HCT116 (cell line): ENCODE measurements around the gene TRIM31. TPM values are rescaled to one million over a fixed set of nuclear protein-coding genes. Genes with fewer than 3 reads are reported as not detected.
A peak's percentile ranks its signal among the peaks of the same experiment; 100 is the strongest.

ENCODE experiments used
- ATAC-seq: fragments of 200-7000 bp; cut with Tn5 transposase; 2 replicates; pipeline ENCODE4 v1.9.1; 2020; ENCODE audit warnings: mild to moderate bottlenecking, moderate library complexity
- BruUV-seq: library from RNA; stranded (reverse); fragments of 400-500 nt; replicated peaks from 2 replicates; lab custom pipeline; 2021; lab: Mats Ljungman, UMichigan
- CTCF ChIA-PET: fragments of 300-600 bp; sonication (Branson Sonifier 250); formaldehyde crosslinking; loops from one replicate; lab custom pipeline; 2021; ENCODE audit warnings: antibody characterized with exemption; lab: Charles Lee
- POLR2A ChIA-PET: fragments of 300-600, 350-600 bp; sonication (Branson Sonifier 250); formaldehyde crosslinking; loops from one replicate; lab custom pipeline; 2021; ENCODE audit warnings: antibody characterized with exemption; lab: Charles Lee
- RAD21 ChIA-PET, 2 experiments: fragments of 300-600 bp; sonication (Branson Sonifier 250); formaldehyde crosslinking; loops; one replicate each; lab custom pipeline; 2023; ENCODE audit warnings: low total read pairs in 2 of 2; ENCODE audit not compliant: uncharacterized antibody in 2 of 2, unreplicated experiment in 2 of 2, low non-redundant PET in 1 of 2; lab: Charles Lee
- DNase-seq: peaks from one replicate; pipeline ENCODE4 v3.0.0-alpha.2; 2010; ENCODE audit warnings: low read depth, low spot score
- H2AFZ ChIP-seq: fragments of 200-600 bp; shearing (Covaris generic), sonication (generic); 2 replicates; pipeline ENCODE4 v1.6.1; 2017; ENCODE audit warnings: low read depth, mixed run types, mixed read lengths, antibody characterized with exemption, low read length; ENCODE audit not compliant: poor library complexity, severe bottlenecking
- H3K27ac ChIP-seq: 2 replicates; pipeline ENCODE4 v1.5.1; 2012; ENCODE audit warnings: low read depth, low read length
- H3K27me3 ChIP-seq: fragments of 200-600 bp; sonication (generic); 2 replicates; pipeline ENCODE4 v1.6.1; 2016; ENCODE audit warnings: mixed run types, low read length, mixed read lengths; ENCODE audit not compliant: insufficient read depth
- H3K36me3 ChIP-seq, 2 experiments: fragments of 200-500 bp in 1 of 2; fragments of 200-600 bp in 1 of 2; sonication (Bioruptor generic) in 1 of 2; sonication (generic) in 1 of 2; 2 replicates each; pipeline versions ENCODE4 v1.5.1 to v1.6.1; 2014 to 2016; ENCODE audit warnings: low read length in 2 of 2, inconsistent platforms in 1 of 2, mixed read lengths in 1 of 2, mixed run types in 1 of 2; ENCODE audit not compliant: insufficient read depth in 2 of 2, control insufficient read depth in 1 of 2
- H3K4me1 ChIP-seq, 2 experiments: fragments of 200-600 bp in 1 of 2; sonication (generic) in 1 of 2; 2 replicates each; pipeline versions ENCODE4 v1.5.1 to v1.6.1; 2012 to 2017; ENCODE audit warnings: low read length in 2 of 2, inconsistent platforms in 1 of 2, mild to moderate bottlenecking in 1 of 2, mixed read lengths in 1 of 2, mixed run types in 1 of 2, moderate library complexity in 1 of 2; ENCODE audit not compliant: insufficient read depth in 2 of 2, control insufficient read depth in 1 of 2
- H3K4me2 ChIP-seq: fragments of 200-600 bp; sonication (generic); 2 replicates; pipeline ENCODE4 v1.6.1; 2017; ENCODE audit warnings: mixed run types, low read length, mixed read lengths
- H3K4me3 ChIP-seq, 2 experiments: fragments of 200-600 bp in 1 of 2; sonication (generic) in 1 of 2; replicated peaks in 1 of 2; 2 replicates each; pipeline ENCODE4 v1.5.1; 2011 to 2016; ENCODE audit warnings: low read length in 2 of 2, control low read depth in 1 of 2, low read depth in 1 of 2, mild to moderate bottlenecking in 1 of 2, mixed read lengths in 1 of 2, mixed run types in 1 of 2
- H3K79me2 ChIP-seq: fragments of 200-600 bp; sonication (generic); 2 replicates; pipeline ENCODE4 v1.6.1; 2017; ENCODE audit warnings: mild to moderate bottlenecking, mixed run types, low read length, moderate library complexity, mixed read lengths; ENCODE audit not compliant: insufficient read depth
- H3K9ac ChIP-seq: fragments of 200-600 bp; sonication (generic); 2 replicates; pipeline ENCODE4 v1.6.1; 2016; ENCODE audit warnings: low read length, mixed read lengths
- H3K9me2 ChIP-seq: fragments of 200-600 bp; sonication (generic), shearing (Covaris generic); 2 replicates; pipeline ENCODE4 v1.6.1; 2017; ENCODE audit warnings: mixed run types, mild to moderate bottlenecking, moderate library complexity; ENCODE audit not compliant: insufficient read depth
- H3K9me3 ChIP-seq, 2 experiments: fragments of 200-500 bp in 1 of 2; fragments of 200-600 bp in 1 of 2; sonication (Bioruptor generic) in 1 of 2; sonication (generic) in 1 of 2; 2 replicates each; pipeline ENCODE4 v1.6.1; 2014 to 2017; ENCODE audit warnings: low read length in 2 of 2, mixed read lengths in 2 of 2, inconsistent platforms in 1 of 2, low read depth in 1 of 2, mild to moderate bottlenecking in 1 of 2, mixed run types in 1 of 2, moderate library complexity in 1 of 2; ENCODE audit not compliant: control insufficient read depth in 1 of 2, insufficient read depth in 1 of 2
- H4K20me1 ChIP-seq: fragments of 200-600 bp; sonication (generic), shearing (Covaris generic); 2 replicates; pipeline ENCODE4 v1.6.1; 2017; ENCODE audit warnings: mixed run types, mild to moderate bottlenecking, moderate library complexity; ENCODE audit not compliant: insufficient read depth
- CBX3 ChIP-seq: IDR thresholded peaks from 2 replicates; pipeline ENCODE4 v1.6.1; 2012; ENCODE audit warnings: low read depth
- CEBPB ChIP-seq: IDR thresholded peaks from 2 replicates; pipeline ENCODE4 v1.6.1; 2012; ENCODE audit warnings: low read depth
- EGR1 ChIP-seq: IDR thresholded peaks from 2 replicates; pipeline ENCODE4 v1.6.1; 2012; ENCODE audit warnings: low read depth
- ELF1 ChIP-seq: IDR thresholded peaks from 2 replicates; pipeline ENCODE4 v1.6.1; 2012; ENCODE audit warnings: low read depth, borderline replicate concordance
- EZH2 ChIP-seq: fragments of 200-600 bp; sonication (generic); IDR thresholded peaks from 2 replicates; pipeline ENCODE4 v1.6.1; 2017; ENCODE audit warnings: antibody characterized with exemption, mixed run types
- EZH2phosphoT487 ChIP-seq: fragments of 200-600 bp; IDR thresholded peaks from 2 replicates; pipeline ENCODE4 v1.6.1; 2018; ENCODE audit warnings: antibody characterized with exemption, borderline replicate concordance
- JUND ChIP-seq: IDR thresholded peaks from 2 replicates; pipeline ENCODE4 v1.6.1; 2012
- POLR2A ChIP-seq: IDR thresholded peaks from 2 replicates; pipeline ENCODE4 v1.7.0; 2011; ENCODE audit warnings: borderline replicate concordance; ENCODE audit not compliant: insufficient read depth, insufficient read length; ENCODE audit errors: extremely low read depth
- POLR2AphosphoS5 ChIP-seq: IDR thresholded peaks from 2 replicates; pipeline ENCODE4 v1.6.1; 2011; ENCODE audit warnings: mild to moderate bottlenecking, low read depth, low read length, moderate library complexity
- RAD21 ChIP-seq: IDR thresholded peaks from 2 replicates; pipeline ENCODE4 v1.6.1; 2012; ENCODE audit warnings: low read depth, mild to moderate bottlenecking
- SP1 ChIP-seq: IDR thresholded peaks from 2 replicates; pipeline ENCODE4 v1.6.1; 2012; ENCODE audit warnings: low read depth
- SRF ChIP-seq: IDR thresholded peaks from 2 replicates; pipeline ENCODE4 v1.6.1; 2012; ENCODE audit warnings: low read depth
- TCF7L2 ChIP-seq: IDR thresholded peaks from 2 replicates; pipeline ENCODE4 v1.7.0; 2011; ENCODE audit warnings: borderline replicate concordance, inconsistent platforms; ENCODE audit not compliant: insufficient read depth, insufficient read length; ENCODE audit errors: extremely low read depth
- YY1 ChIP-seq: IDR thresholded peaks from 2 replicates; pipeline ENCODE4 v1.6.1; 2011; ENCODE audit warnings: low read length, low read depth, moderate library complexity, mild to moderate bottlenecking; ENCODE audit not compliant: insufficient replicate concordance; ENCODE audit errors: extremely low read depth
- ZFX ChIP-seq: fragments of 450-650 bp; IDR thresholded peaks from 2 replicates; pipeline ENCODE4 v1.6.1; 2017
- ZNF274 ChIP-seq: fragments of 200-500 bp; sonication (Bioruptor generic); IDR thresholded peaks from 2 replicates; pipeline ENCODE4 v1.6.1; 2014; ENCODE audit warnings: mild to moderate bottlenecking, low read depth, low read length, inconsistent platforms
- intact Hi-C: fragments of 100-400 bp; cut with micrococcal nuclease; formaldehyde crosslinking; loops from 2 replicates; pipeline ENCODE4 v1.10.0; 2022
- total RNA-seq: library from RNA; stranded (reverse); gene quantifications from one replicate; pipeline ENCODE4 v1.2.1, GENCODE V29; 2021; ENCODE audit not compliant: unreplicated experiment
- TF ChIP-seq, protein P1 (sequence below): IDR thresholded peaks from 2 replicates; pipeline ENCODE4 v1.6.1; 2012
- TF ChIP-seq, protein P2 (sequence below): IDR thresholded peaks from 2 replicates; pipeline ENCODE4 v1.6.1; 2012
- TF ChIP-seq, protein P3 (sequence below), 3 experiments: fragments of 200-600 bp in 1 of 3; sonication (generic) in 1 of 3; IDR thresholded peaks in 2 of 3; conservative IDR thresholded peaks in 1 of 3; 2 replicates each; pipeline ENCODE4 v1.5.1; 2012 to 2017; ENCODE audit warnings: low read depth in 2 of 3, low read length in 2 of 3, antibody characterized with exemption in 1 of 3, borderline replicate concordance in 1 of 3, control low read depth in 1 of 3, mild to moderate bottlenecking in 1 of 3, mixed read lengths in 1 of 3, mixed run types in 1 of 3, moderate library complexity in 1 of 3; ENCODE audit not compliant: insufficient read depth in 1 of 3
- TF ChIP-seq, protein P4 (sequence below): IDR thresholded peaks from 2 replicates; pipeline ENCODE4 v1.6.1; 2012; ENCODE audit warnings: low read depth
- TF ChIP-seq, protein P5 (sequence below): IDR thresholded peaks from 2 replicates; pipeline ENCODE4 v1.6.1; 2011; ENCODE audit warnings: mild to moderate bottlenecking, low read length, moderate library complexity; ENCODE audit not compliant: insufficient replicate concordance; ENCODE audit errors: extremely low read depth

The TRIM31 gene
- total RNA-seq, 1 experiment from 2014 or later: not detected

DNA sequence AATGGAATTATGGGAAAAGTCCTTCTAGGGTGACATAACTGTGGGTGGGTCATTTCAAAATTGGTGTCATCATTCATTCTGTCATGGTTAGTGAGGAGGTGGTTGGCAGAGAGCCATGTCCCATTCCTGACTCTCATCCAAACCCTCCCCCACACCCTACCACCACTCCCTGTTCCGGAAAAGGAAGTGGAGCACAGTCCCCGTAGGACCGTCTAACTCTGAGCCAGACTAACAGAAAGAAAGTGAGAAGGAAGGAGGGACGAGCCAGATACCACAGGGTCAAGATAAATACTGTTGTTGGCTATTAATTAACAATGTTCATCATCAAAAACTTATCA is 43.3 kb upstream of the TRIM31 start:
- Histone ChIP-seq H2AFZ (peak overlapping the region; percentile 10), H3K79me2 (no peaks in the 10 kb centered on the region), H3K9me3 (no peaks in the 10 kb centered on the region), H3K4me1 (peaks cover 28 to 31% of the 10 kb centered on the region in 2 experiments), H3K36me3 (no peaks in the 10 kb centered on the region), H3K9ac (no peak overlapping the region), H3K27me3 (no peaks in the 10 kb centered on the region), H3K27ac (no peak overlapping the region), H3K4me2 (peak overlapping the region; percentile 74), H3K9me2 (no peaks in the 10 kb centered on the region), H4K20me1 (no peaks in the 10 kb centered on the region), H3K4me3 (peak overlapping the region; percentile 15 to 39; a peak in 3 of 4 replicates)
- peak; percentile 80 for ATAC-seq
- ChIA-PET RAD21 (no interaction called here), POLR2A (no interaction called here), CTCF (interaction anchor here (1.0 kb wide), 1 partner anchor 53 kb away, joined by 3 read pairs; no protein-coding TSS in a partner anchor)
- intact Hi-C loops: no loop called here
- BruUV-seq: no TSS peak
- peak; percentile 82 for DNase-seq
- TF ChIP-seq TCF7L2 (no peak), EZH2phosphoT487 (no peak), SP1 (peak; percentile 69), YY1 (no peak), SRF (peak; percentile 73; the same call in 1 of the 2 replicates), EGR1 (peak; percentile 90), POLR2AphosphoS5 (peak; percentile 53; the same call in 1 of the 2 replicates), POLR2A (no peak), RAD21 (no peak), ZNF274 (no peak), JUND (peak; percentile 34; the same call in 1 of the 2 replicates), ELF1 (no peak; the same call in 1 of the 2 replicates), CBX3 (peak; percentile 73), ZFX (no peak), EZH2 (no peak), CEBPB (peak; percentile 55; the same call in 1 of the 2 replicates)
- TF ChIP-seq, protein P1, sequence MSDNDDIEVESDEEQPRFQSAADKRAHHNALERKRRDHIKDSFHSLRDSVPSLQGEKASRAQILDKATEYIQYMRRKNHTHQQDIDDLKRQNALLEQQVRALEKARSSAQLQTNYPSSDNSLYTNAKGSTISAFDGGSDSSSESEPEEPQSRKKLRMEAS: 0 out of 2 replicates have a peak, but pooled peaks have one; percentile 34
- TF ChIP-seq, protein P2, sequence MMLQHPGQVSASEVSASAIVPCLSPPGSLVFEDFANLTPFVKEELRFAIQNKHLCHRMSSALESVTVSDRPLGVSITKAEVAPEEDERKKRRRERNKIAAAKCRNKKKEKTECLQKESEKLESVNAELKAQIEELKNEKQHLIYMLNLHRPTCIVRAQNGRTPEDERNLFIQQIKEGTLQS: no peak; the same call in 1 of the 2 replicates
- TF ChIP-seq, protein P3, sequence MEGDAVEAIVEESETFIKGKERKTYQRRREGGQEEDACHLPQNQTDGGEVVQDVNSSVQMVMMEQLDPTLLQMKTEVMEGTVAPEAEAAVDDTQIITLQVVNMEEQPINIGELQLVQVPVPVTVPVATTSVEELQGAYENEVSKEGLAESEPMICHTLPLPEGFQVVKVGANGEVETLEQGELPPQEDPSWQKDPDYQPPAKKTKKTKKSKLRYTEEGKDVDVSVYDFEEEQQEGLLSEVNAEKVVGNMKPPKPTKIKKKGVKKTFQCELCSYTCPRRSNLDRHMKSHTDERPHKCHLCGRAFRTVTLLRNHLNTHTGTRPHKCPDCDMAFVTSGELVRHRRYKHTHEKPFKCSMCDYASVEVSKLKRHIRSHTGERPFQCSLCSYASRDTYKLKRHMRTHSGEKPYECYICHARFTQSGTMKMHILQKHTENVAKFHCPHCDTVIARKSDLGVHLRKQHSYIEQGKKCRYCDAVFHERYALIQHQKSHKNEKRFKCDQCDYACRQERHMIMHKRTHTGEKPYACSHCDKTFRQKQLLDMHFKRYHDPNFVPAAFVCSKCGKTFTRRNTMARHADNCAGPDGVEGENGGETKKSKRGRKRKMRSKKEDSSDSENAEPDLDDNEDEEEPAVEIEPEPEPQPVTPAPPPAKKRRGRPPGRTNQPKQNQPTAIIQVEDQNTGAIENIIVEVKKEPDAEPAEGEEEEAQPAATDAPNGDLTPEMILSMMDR (IDR thresholded peaks at IDR 0.05 in 2 of 3, conservative IDR thresholded peaks at IDR 0.05 in 1 of 3; ENCODE audit: borderline replicate concordance in 1 of 3, insufficient read depth in 1 of 3, low read depth in 2 of 3, low read length in 2 of 3): no peak
- TF ChIP-seq, protein P4, sequence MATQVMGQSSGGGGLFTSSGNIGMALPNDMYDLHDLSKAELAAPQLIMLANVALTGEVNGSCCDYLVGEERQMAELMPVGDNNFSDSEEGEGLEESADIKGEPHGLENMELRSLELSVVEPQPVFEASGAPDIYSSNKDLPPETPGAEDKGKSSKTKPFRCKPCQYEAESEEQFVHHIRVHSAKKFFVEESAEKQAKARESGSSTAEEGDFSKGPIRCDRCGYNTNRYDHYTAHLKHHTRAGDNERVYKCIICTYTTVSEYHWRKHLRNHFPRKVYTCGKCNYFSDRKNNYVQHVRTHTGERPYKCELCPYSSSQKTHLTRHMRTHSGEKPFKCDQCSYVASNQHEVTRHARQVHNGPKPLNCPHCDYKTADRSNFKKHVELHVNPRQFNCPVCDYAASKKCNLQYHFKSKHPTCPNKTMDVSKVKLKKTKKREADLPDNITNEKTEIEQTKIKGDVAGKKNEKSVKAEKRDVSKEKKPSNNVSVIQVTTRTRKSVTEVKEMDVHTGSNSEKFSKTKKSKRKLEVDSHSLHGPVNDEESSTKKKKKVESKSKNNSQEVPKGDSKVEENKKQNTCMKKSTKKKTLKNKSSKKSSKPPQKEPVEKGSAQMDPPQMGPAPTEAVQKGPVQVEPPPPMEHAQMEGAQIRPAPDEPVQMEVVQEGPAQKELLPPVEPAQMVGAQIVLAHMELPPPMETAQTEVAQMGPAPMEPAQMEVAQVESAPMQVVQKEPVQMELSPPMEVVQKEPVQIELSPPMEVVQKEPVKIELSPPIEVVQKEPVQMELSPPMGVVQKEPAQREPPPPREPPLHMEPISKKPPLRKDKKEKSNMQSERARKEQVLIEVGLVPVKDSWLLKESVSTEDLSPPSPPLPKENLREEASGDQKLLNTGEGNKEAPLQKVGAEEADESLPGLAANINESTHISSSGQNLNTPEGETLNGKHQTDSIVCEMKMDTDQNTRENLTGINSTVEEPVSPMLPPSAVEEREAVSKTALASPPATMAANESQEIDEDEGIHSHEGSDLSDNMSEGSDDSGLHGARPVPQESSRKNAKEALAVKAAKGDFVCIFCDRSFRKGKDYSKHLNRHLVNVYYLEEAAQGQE: no peak
- TF ChIP-seq, protein P5, sequence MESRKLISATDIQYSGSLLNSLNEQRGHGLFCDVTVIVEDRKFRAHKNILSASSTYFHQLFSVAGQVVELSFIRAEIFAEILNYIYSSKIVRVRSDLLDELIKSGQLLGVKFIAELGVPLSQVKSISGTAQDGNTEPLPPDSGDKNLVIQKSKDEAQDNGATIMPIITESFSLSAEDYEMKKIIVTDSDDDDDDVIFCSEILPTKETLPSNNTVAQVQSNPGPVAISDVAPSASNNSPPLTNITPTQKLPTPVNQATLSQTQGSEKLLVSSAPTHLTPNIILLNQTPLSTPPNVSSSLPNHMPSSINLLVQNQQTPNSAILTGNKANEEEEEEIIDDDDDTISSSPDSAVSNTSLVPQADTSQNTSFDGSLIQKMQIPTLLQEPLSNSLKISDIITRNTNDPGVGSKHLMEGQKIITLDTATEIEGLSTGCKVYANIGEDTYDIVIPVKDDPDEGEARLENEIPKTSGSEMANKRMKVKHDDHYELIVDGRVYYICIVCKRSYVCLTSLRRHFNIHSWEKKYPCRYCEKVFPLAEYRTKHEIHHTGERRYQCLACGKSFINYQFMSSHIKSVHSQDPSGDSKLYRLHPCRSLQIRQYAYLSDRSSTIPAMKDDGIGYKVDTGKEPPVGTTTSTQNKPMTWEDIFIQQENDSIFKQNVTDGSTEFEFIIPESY: no peak
